Stimulated activated CD8-positive, alpha-beta memory T cell treated with anti-CD3 and anti-CD28 coated beads, Interleukin-15, amount 100 ng/mL, for 24 hours (primary cell): ENCODE results near the gene SAV1.
"Not testable (repeated sequence)": the region's sequence is repeated elsewhere in the genome, so short reads cannot be mapped to it uniquely, and the experiment has no call there.

Experiments used
- DNase-seq: peaks from one replicate; pipeline ENCODE4 v3.0.0-alpha.2; 2020; ENCODE audit warnings: low read depth

The SAV1 gene

DNA sequence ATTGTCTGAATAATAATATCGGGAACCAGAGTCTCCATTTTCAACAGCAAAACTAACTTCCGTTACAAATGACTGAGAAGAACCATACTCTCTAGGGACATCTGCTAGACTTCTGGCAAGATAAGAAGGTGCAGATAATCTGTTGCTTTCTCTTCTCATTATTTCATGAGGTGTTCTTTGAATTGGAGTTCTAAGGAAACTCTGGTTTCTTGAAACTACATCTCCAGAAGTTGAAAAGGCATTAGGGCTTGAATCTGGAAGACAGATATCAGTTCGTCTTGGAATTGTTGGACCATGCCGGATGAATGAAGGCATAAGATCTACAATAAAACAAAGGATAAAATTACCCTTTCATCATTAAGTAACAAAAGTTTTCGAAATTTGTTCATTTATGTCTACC lies 2.8 kb downstream of the SAV1 start:
- not testable (repeated sequence) for DNase-seq

GRCh38 chr14:50664579-50664978 lies 3.5 kb downstream of the SAV1 start:
- DNase-seq, result not testable (repeated sequence)

DNA sequence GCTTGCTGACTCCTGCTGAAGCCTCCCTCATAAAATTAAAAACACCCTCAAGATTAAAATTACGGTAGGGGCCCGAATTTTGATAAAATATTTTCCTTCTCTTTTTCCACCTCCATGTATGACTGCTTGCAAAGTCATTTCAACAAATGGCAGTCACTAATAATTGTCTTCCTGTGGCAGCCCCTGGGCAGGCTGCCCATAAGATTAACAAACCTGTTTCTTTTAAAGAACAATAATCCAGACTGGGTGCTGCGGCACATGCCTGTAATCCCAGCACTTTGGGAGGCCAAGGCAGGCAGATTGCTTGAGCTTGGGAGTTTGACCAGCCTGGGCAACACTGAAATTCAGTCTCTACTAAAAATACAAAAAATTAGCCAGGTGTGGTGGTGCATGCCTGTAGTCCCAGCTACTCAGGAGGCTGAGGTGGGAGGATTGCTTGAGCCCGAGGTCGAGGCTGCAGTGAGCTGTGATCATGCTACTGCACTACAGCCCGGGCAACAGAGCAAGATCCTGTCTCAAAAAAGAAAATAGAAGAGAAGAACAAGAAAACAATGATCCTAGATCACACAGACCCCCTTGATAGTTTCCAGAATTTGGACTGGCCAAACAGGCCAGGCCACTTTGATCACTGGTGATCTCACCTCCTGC lies 8.7 kb downstream of the SAV1 start:
- DNase-seq, result no peak

DNA sequence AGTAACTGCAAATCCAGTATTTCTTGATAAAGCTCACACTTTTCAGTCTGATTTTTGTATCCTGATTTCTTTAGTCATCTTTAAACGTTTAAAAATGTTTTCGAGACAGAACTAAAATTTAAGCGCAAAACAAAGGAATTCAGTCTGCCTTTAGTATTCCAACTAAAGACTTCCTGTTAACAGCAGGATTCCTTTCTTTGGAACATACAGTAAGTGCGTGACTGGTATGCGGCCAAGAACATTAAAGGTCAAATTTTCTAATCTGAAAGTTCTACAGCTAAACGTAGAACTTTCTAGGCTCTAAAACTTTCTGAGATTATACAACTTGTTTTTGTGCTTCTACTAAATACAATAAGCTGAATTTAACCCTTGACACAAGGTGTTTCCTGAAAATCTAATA lies 9.9 kb downstream of the SAV1 start:
- no peak for DNase-seq

DNA sequence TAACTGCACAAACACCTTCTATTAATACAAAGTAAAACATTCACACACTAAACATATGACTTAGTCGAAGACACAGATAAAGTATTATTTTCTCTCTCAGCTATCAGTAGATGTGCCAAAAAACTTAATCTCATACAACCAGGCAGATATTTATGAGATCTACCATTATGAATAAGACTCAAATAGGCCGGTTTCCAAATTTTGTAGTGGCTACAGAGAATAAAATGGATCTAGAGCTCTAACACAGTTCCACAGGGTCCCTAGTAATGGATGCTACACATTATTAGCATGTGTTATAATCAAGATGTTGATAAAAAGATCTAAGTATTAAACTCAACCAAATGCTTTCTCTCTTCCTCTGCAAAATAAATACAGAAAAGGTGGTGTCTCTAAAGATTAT lies 10.4 kb downstream of the SAV1 start:
- no peak for DNase-seq

GRCh38 chr14:50656776-50657175 lies 11.3 kb downstream of the SAV1 start:
- no peak for DNase-seq

- no peak for DNase-seq
Measured at GRCh38 chr14:50649691-50650090, 18.4 kb downstream of the SAV1 start.

DNA sequence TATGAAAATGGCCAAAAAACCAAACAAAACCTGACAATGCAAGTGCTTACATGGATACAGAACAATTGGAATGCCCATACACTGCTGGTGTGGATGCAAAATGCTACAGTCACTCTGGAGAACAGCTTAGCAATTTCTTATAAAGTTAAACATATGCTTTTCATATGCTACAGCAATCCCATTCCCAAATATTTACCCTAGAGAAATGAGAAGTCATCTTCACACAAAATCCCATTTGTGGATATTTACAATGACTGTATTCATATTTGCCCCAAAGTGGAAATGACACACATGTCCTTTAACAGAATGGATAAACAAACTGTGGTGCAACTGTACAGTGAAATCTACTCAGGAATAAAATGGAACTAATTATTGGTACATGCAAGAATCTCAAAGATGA lies 20.4 kb downstream of the SAV1 start:
- no peak for DNase-seq

GRCh38 chr14:50647282-50647681 lies 20.8 kb downstream of the SAV1 start:
- DNase-seq, result no peak

GRCh38 chr14:50635141-50635540 lies 33.0 kb downstream of the SAV1 start:
- no peak for DNase-seq

DNA sequence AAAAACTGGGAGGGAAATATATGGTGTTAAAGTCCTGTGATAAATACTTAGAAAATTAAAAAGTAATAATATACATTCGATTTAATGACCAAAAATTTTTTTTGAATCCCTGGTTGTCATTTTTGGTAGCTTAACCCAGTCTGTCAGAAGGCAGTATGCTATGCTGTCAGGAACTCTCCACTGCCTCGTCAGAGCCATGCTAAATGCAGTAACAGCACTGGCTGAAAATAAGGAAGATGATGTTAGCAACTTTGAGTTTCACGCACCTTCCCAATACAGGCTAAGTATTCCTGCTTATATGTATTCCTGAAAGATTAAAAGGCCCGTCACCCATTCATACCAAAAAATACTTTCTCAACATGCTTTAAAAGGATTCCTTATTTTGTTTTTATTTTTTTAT lies 34.2 kb downstream of the SAV1 start:
- DNase-seq, result no peak

DNA sequence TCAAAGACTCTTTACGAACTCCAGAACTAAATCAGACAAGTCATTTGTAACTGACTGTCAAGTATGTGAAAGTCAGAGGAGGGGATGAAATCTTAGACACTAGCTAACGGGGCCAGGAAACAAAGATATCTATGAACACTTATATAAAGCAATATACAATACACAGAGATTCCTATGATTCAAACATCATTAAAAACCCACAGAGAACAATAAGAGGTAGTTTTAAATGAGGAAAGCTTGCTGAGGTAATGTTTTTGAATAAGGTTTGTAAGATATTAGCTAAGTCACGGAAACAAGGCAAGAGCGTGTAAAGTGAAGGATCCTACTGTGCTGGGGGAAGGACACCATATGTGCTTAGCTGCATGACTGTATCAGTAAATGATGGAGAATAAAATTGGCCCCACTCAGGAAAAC lies 36.7 kb downstream of the SAV1 start:
- DNase-seq, result no peak

- DNase-seq, result not testable (repeated sequence)
Measured at GRCh38 chr14:50624947-50625346, 43.2 kb downstream of the SAV1 start.

GRCh38 chr14:50624447-50624846 lies 43.7 kb downstream of the SAV1 start:
- DNase-seq, result no peak

DNA sequence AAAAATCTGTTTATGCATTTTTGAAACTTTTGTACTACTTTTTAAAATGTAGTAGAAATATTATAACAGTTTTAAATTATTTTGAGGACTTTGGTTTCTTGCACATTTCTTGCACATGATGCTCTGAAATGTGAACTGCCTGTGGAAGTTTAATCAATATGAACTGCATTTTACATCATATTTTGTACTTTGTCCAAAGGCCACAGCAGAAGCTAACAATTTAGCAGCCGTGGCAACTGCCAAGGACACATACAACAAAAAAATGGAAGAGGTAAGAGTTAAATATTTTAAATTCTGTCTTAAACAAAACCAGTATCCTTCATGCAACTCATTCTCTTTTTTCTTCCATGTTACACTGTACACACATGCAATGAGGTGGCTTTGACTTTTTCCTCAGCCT lies 45.1 kb downstream of the SAV1 start:
- DNase-seq, result no peak

- DNase-seq, result no peak
Measured at GRCh38 chr14:50620341-50620740, 47.8 kb downstream of the SAV1 start.

GRCh38 chr14:50619569-50620141 lies 48.5 kb downstream of the SAV1 start:
- DNase-seq, result no peak

DNA sequence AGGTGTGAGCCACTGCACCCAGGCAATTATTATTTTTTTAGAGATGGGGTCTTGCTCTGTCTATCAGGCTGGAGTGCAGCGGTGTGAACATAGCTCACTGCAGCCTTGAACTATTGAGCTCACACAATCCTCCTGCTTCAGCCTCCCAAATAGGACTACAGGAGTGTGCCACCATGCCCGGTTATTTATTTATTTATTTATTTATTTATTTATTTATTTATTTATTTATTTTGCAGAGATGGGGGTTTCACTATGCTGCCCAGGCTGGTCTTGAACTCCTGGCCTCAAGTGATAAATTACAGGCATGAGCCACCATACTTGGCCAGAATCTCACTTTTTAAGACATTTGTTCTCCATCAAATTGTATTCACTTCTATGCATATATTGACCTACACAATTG lies 51.8 kb downstream of the SAV1 start:
- no peak for DNase-seq

GRCh38 chr14:50615552-50615951 lies 52.6 kb downstream of the SAV1 start:
- no peak for DNase-seq

DNA sequence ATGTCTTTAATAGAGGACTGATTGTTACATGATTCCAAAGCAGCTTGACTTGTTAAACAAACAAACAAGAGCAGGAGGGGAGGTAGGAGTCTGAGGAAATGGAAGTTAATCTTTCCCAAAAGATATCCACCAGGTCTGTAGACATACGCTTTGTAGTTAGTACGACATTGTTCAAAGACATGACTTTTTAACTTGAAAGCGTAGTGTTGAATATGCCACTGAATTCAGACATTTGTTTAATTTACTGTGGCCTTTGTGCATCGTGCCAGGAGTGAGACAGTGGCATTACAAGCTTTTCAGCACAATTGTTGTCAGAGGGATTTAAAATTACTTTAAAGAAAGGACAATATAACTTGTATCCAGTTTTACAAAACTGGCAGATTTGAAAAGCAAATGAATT lies 53.0 kb downstream of the SAV1 start:
- DNase-seq, result no peak

- no peak for DNase-seq
Measured at GRCh38 chr14:50612806-50613205, 55.3 kb downstream of the SAV1 start.

DNA sequence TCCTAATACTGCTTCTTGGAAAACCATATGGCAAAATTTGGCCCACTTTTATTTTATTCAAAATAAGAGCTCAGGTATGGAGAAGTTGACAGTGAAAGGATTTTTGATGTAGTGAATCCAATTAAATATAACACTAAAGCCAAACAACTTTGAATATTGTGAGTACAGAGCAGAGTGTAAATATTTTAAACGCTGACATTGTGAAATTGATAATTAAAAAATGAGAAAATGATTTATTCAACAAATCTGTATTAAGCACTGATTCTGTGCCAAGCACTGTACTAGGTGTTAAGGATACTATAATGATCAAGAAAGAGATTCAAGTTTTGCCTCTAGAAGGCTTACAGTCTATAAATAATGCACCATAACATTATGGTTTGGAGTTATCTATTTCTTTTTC lies 57.6 kb downstream of the SAV1 start:
- DNase-seq, result no peak

GRCh38 chr14:50608302-50608851 lies 59.7 kb downstream of the SAV1 start:
- no peak for DNase-seq

- DNase-seq, result no peak
Measured at GRCh38 chr14:50607761-50608160, 60.3 kb downstream of the SAV1 start.
